Hypothalamus (tissue), 51 donors: ENCODE results near the gene COG7.
"Not testable (repeated sequence)": the region's sequence is repeated elsewhere in the genome, so short reads cannot be mapped to it uniquely, and the experiment has no call there.

ENCODE experiments used
- DNase-seq, 51 donors: peaks; one replicate each; lab custom pipeline; 2025; lab: John Stamatoyannopoulos, UW

COG7 gene

DNA sequence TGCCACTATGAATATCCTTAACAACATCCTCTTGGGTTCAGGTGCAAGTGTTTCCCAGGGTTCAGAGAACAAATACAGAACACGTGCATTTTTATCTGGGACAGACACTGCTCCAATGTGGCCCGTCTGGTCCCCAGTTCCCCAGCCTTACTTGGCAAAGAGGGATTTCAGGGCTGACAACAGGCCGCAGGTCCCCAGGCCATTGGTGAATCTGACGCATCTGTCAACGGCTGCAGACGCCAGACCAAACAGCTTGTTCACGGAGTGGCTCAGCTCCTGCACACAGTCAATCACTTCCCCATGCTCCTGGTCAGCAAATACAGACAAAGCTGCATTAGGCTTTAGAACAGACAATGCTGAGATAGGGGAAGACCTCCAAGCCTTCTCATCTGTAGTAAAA is 36.2 kb downstream of the COG7 start:
- DNase-seq: no peak

GRCh38 chr16:23414731-23415130 is 38.3 kb downstream of the COG7 start:
- DNase-seq: no peak

GRCh38 chr16:23410176-23410575 is 42.8 kb downstream of the COG7 start:
- DNase-seq: no peak

- DNase-seq: no peak
These were observed 43.5 kb downstream of the COG7 start for GRCh38 chr16:23409522-23409921.

GRCh38 chr16:23408823-23409298 is 44.1 kb downstream of the COG7 start:
- DNase-seq: peak in 16 of 51 donors; percentile 5 to 47 (median 20)

GRCh38 chr16:23408242-23408822 is 44.7 kb downstream of the COG7 start:
- no peak for DNase-seq

- peak in 1 of 51 donors; percentile 12 for DNase-seq
These were observed 45.4 kb downstream of the COG7 start for GRCh38 chr16:23407436-23408127.

DNA sequence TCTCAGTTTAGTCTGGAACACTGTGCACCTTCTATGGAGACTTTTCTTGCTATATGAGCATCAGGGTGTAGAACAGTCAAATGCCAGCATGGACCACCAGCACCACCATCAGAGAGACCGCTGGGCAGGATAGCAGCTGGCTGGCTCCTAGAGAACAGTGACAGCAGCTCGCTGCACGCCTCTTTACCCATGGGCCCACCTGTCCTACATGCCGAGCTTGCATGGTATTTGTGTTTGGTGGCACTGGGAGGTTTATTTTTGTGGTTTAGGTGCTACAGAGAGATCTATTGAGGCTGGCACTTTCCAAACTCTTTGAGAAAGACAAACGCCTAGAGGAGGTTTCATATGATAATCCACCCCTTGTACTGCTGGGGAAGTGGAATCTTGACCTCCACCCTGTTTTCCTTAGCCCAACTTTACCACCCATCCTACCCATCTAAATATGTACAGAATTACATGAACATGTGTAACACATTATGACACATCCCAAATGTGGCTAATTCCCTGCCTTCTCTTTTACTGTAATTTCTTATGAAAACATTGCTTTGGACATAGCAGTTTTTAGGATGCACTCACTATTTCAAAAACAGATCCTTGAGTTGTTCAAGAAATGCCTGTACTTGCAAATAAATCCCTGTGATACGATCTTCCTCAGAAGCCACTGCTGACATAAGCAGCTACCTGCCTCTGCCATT is 46.3 kb downstream of the COG7 start:
- no peak for DNase-seq

DNA sequence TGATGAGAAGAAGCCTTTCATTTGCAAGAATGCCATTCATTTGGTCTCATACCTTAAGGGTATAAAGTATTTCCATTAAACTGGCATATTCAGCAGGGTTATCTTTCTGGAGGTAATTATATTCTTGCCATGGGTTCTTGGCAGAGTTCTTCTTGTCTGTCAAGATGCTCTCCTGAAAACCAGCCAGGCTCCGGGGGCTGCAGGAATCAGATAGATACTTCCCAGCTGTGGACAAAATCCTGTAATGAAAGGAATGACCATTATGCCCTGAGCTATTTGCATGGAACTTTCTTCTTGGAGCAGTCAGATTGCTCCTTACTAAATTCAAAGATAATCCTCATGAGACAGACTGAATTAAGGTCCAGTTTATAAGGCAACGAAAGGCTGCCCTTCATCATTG is 47.0 kb downstream of the COG7 start:
- DNase-seq: no peak

DNA sequence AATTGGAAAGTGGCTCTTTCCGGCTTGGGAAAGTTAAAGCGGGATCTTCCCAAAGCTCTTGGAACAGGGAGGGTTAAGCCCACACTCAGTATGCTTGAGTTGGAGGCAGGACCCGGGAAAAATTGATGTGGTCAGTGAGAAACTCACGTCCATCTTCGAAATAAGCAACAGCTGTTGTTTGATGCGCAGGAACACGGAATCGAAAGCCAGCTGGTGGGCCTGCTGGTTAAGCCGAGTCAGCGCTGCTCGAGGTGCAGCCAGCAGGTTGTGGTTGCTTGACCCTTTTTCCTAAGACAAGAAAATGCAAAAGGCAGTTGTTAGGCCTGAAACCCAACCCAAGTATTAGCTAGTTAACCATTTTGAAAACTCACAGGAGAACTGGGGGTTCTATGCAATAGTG is 49.4 kb downstream of the COG7 start:
- DNase-seq: no peak

GRCh38 chr16:23402100-23402499 is 50.9 kb downstream of the COG7 start:
- DNase-seq: no peak

- DNase-seq: no peak
These were observed 51.9 kb downstream of the COG7 start for GRCh38 chr16:23401139-23401538.

DNA sequence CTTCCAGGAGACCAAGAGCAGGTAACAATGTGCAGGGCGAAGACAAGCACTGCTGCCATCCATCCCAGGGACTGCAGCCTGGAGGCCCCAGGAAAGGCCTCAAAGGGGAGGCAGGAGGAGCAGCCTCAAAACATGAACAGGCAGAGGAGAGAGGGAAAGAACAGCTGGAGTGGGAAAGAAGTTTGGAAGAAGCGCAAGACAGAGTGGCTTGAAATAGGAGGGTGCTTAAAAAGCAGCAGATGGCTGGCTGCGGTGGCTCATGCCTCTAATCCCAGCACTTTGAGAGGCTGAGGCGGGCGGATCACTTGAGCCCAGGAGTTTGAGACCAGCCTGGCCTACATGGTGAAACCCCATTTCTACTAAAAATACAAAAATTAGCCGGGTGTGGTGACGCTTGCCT is 52.5 kb downstream of the COG7 start:
- not testable (repeated sequence) for DNase-seq

GRCh38 chr16:23398987-23399805 is 53.8 kb downstream of the COG7 start:
- DNase-seq: peak in 22 of 51 donors; percentile 4 to 66 (median 20)

DNA sequence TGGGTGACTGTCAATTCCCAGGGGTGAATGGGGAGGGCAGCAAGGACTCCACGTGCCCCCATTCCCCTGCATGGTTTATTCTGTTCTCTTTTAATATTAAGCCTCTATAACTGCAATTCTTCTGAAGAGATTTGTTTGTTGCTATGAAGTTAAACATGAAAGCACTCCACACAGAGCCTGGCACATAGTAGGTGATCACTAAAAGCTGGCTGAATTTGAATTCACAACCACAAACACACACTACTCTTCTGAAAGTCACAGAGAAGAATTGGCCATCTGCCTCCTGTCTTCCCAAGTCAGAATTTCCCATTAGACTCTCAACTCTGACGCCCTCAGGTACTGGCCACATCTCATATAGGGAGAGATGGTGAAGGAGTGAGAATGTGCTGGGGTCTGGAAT is 55.5 kb downstream of the COG7 start:
- DNase-seq: no peak

GRCh38 chr16:23395732-23396131 is 57.3 kb downstream of the COG7 start:
- no peak for DNase-seq

- DNase-seq: no peak
These were observed 58.7 kb downstream of the COG7 start for GRCh38 chr16:23394141-23394831.

DNA sequence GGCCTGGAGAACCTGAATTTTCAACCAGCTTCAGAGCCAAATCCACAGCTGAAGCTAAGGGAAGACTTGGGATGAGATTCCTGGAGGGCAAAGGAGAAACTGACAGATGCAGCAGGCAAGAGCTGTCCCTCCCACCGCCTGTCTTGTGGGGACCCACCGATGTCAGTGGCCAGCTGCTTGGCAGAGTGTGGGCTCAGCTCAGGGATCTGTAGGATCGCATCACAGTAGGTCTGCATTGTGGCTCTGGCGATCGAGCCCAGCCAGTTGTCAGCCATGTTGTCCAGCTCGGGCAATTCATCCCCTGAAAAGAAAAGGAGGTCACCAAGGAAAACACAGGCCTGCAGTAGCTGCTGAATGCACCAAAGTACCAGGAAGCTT is 60.8 kb downstream of the COG7 start:
- no peak for DNase-seq

DNA sequence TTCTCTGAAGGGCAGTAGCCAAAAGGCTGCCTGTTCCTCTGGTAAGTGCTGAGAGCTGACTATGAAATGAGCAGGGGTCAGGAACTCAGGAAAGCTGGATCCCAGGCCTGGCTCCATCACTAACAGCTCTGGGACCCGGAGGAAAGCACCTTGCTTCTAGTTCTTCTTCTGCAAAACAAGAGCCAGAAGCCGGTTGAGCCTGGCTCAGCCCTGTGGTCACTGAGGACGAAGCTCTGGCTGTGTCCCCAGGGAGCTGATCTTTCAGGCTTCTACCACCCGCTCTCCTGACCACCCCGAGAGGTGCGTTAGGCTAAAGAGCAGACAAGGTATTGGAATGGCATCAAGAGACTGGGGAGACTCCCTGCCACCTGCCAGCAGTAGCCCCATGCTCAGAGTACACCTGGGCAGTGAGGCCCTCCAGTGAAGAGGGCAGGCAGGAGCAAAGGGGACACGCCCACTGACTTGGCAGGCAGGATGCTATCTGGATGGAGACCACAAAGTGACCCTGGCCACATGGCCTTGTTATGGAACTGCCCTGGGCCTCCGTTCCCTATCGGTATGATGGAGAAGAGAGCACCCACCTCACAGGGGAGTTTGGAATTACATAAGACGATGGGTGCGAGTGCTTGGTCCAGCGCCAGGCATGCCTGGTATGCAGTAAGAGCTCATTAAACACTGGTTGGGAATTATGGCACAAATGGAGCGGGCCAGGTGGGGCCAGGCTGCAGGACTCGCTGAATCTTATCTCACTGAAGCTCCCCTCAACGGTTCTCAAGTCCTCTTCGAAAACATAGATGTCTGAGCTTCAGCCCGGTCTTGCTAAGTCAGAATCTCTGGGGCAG is 61.4 kb downstream of the COG7 start:
- no peak for DNase-seq

DNA sequence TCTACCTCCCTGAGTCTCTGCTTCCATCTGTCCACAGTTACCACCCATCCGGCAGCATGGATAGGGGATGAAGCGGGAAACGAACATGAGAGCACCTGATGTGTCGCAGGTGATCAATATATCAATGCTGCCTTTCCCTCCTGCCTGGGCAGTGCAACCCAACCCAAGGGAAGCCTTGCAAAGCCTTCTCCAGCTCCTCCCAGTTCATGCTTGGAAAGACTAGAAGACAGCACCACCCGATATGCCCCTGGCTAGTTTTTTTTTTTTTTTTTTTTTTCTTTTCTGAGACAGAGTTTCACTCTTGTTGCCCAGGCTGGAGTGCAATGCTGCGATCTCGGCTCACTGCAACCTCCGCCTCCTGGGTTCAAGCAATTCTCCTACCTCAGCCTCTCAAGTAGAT is 63.1 kb downstream of the COG7 start:
- DNase-seq: not testable (repeated sequence)
